Right lung (tissue), 5 donors: Measurements from ENCODE around the gene TTBK1. TPM values are rescaled to one million over a fixed set of nuclear protein-coding genes. Genes with fewer than 3 reads are reported as not detected.

Source experiments
- DNase-seq, 2 donors: peaks; one replicate each; pipeline ENCODE4 v3.0.0-alpha.2; 2013
- polyA plus RNA-seq, 5 donors: library from polyadenylated mRNA; unstranded; fragments of 120-200 nt; gene quantifications; one replicate each; pipeline versions ENCODE4 v1.2.1 to v1.2.3, GENCODE V29; 2013; ENCODE audit warnings: inconsistent platforms in 1 of 5, low replicate concordance in 1 of 5; ENCODE audit not compliant: insufficient read length in 5 of 5, insufficient read depth in 1 of 5

TTBK1 gene
- polyA plus RNA-seq, 5 donors, result 0.27 to 0.87 (median 0.56) TPM

GRCh38 chr6:43286456-43286979, 43.2 kb downstream of the TTBK1 start:
- no peak for DNase-seq

DNA sequence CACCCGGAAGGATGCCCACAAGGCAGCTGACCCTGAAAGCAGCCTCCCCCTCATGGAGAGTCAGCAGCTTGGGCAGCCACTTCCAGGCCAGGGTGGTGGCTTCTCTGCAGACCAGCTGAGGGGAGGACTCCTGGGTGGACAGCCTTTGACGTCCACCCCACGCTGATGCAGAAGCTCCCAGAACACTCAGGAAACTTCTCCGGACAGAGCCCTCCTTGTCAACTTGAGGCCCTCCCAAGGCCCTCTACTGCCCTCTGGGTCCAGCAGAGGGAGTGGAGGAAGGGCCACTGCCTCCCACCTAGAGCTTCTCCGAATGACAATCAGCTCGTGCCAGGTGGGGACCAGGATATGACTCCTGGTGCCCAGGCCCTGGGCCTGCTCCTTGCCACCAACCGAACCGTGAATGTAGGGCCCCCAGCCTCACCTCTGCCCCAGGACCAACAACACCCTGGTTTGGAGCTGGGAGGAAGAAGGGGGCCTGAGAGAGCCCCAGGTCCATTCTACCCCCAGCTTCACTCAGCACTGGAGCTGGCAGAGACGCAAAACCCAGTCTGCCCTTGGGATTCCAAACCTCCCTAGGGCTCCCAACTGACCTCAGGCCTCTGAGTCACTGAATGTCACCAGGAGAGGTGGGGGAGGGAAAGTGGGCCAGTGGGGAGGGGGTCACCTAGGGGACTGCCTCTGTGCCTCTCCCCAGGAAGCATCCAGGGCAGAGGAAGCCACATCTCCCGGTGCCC, 43.9 kb downstream of the TTBK1 start:
- no peak for DNase-seq

- DNase-seq, result no peak
These were observed 44.7 kb downstream of the TTBK1 start for GRCh38 chr6:43287717-43288679.

DNA sequence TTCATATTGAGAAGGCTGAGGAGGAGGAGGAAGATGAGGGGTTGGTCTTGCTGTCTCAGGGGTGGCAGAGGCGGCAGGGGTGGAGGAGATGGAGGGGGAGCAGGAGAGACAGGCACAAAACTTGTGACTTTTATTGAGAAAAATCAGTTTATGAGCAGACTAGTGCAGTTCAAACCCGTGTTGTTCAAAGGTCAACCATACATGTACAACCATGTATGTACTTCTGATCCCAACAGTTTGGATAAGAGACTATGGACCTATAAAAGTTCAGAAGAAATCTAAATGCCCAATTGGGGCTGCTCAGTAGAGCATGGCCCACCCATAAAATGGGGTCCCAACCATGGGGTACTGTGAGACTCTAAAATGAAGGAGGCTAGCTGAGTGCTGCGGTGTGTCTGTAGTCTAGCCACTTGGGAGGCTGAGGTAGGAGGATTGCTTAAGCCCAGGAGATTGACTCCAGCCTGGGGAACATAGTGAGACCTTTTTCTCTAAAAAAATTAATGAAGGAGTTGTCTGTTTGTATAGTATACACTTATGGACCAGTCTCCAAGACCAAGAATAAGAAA, 47.1 kb downstream of the TTBK1 start:
- DNase-seq, result no peak

- DNase-seq, result no peak
These were observed 47.6 kb downstream of the TTBK1 start for GRCh38 chr6:43290905-43291355.

GRCh38 chr6:43291708-43292107, 48.4 kb downstream of the TTBK1 start:
- no peak for DNase-seq

- DNase-seq, result no peak
These were observed 49.1 kb downstream of the TTBK1 start for GRCh38 chr6:43292341-43292740.

- DNase-seq, result no peak
These were observed 49.6 kb downstream of the TTBK1 start for GRCh38 chr6:43292763-43293318.

DNA sequence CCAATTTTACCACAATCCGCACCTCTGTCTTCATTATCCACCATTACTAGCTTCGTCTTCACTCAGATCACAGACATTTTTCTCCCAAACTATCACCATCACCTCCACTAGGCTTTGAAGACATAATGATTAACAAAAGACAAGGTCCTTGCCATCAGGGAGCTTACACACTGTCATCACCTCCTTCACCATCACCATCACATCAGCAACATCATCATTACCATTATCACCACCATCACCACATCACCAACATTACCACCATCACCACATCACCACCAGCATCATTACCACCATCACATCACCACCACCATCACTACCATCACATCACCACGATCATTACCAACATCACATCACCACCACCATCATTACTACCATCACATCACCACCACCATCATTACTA, 50.4 kb downstream of the TTBK1 start:
- DNase-seq, result no peak

GRCh38 chr6:43294536-43294935, 51.3 kb downstream of the TTBK1 start:
- DNase-seq, result no peak

GRCh38 chr6:43295456-43295855, 52.2 kb downstream of the TTBK1 start:
- no peak for DNase-seq

- no peak for DNase-seq
These were observed 53.7 kb downstream of the TTBK1 start for GRCh38 chr6:43296780-43297497.

- DNase-seq, result no peak
These were observed 54.6 kb downstream of the TTBK1 start, which contains the start of gene SLC22A7 for GRCh38 chr6:43297644-43298564. SLC22A7 (plus strand) TSS chr6:43298260; CDS start chr6:43298359, 99 bp downstream.

- no peak for DNase-seq
These were observed 55.5 kb downstream of the TTBK1 start for GRCh38 chr6:43298565-43299337.

GRCh38 chr6:43299338-43300293, 56.3 kb downstream of the TTBK1 start:
- no peak for DNase-seq

DNA sequence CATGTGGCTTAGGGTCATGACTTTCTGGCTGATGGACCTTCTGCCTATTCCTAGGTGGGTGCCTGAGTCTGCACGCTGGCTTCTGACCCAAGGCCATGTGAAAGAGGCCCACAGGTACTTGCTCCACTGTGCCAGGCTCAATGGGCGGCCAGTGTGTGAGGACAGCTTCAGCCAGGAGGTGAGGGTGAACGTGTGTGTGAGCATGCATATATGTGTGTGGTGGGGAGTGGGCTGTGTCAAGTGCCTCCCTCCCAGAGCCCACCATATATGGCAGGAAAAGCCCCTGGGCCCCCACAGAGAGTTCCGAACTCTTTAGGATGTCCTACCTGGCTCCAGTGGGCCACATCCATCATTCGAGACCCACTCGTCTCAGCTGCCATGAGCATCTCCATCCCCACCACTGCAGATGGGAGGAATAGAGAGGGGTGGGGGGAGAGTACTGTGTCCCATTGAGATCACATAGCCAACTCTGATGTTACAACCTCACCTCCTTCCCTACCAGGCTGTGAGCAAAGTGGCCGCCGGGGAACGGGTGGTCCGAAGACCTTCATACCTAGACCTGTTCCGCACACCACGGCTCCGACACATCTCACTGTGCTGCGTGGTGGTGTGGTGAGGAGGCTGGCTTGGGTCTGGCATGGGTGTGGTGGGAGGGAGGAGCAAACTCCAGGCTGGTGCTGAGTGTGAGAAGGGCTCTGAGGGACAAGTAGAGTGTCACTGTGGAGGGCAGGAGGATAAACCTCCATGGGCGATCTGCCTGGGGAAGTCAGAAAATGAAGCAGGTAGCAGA, 58.0 kb downstream of the TTBK1 start:
- DNase-seq, result no peak

GRCh38 chr6:43302126-43302525, 58.8 kb downstream of the TTBK1 start:
- no peak for DNase-seq
